HG03520 (cell line): ENCODE data around the gene PTPRM.

Experiments used
- ATAC-seq: cut with Tn5 transposase; IDR thresholded peaks from one replicate; pipeline ENCODE4 v1.9.1; 2021; ENCODE audit warnings: mild to moderate bottlenecking, moderate library complexity; ENCODE audit not compliant: unreplicated experiment

PTPRM gene

GRCh38 chr18:7598167-7599047 is 31.3 kb downstream of the PTPRM start:
- ATAC-seq, result no peak

GRCh38 chr18:7600036-7600435 is 32.9 kb downstream of the PTPRM start:
- no peak for ATAC-seq

GRCh38 chr18:7600528-7601245 is 33.6 kb downstream of the PTPRM start:
- no peak for ATAC-seq

- ATAC-seq, result no peak
These were observed 34.1 kb downstream of the PTPRM start for GRCh38 chr18:7601246-7601615.

- no peak for ATAC-seq
These were observed 34.8 kb downstream of the PTPRM start for GRCh38 chr18:7601936-7602335.

GRCh38 chr18:7603259-7604000 is 36.3 kb downstream of the PTPRM start:
- ATAC-seq, result no peak

GRCh38 chr18:7604361-7604760 is 37.2 kb downstream of the PTPRM start:
- no peak for ATAC-seq

- ATAC-seq, result no peak
These were observed 38.6 kb downstream of the PTPRM start for GRCh38 chr18:7605705-7606104.

- ATAC-seq, result no peak
These were observed 40.5 kb downstream of the PTPRM start for GRCh38 chr18:7607540-7608173.

- ATAC-seq, result no peak
These were observed 41.0 kb downstream of the PTPRM start for GRCh38 chr18:7608174-7608550.

- no peak for ATAC-seq
These were observed 41.7 kb downstream of the PTPRM start for GRCh38 chr18:7608781-7609201.

GRCh38 chr18:7609617-7610016 is 42.5 kb downstream of the PTPRM start:
- no peak for ATAC-seq

- no peak for ATAC-seq
These were observed 46.9 kb downstream of the PTPRM start for GRCh38 chr18:7614042-7614441.

GRCh38 chr18:7615840-7616239 is 48.7 kb downstream of the PTPRM start:
- no peak for ATAC-seq

GRCh38 chr18:7616661-7617060 is 49.5 kb downstream of the PTPRM start:
- ATAC-seq, result no peak

- ATAC-seq, result no peak
These were observed 50.8 kb downstream of the PTPRM start for GRCh38 chr18:7617738-7618422.

GRCh38 chr18:7618891-7619442 is 51.9 kb downstream of the PTPRM start:
- no peak for ATAC-seq

GRCh38 chr18:7619676-7620075 is 52.6 kb downstream of the PTPRM start:
- ATAC-seq, result no peak

- no peak for ATAC-seq
These were observed 55.6 kb downstream of the PTPRM start for GRCh38 chr18:7622721-7623120.

GRCh38 chr18:7623681-7624080 is 56.6 kb downstream of the PTPRM start:
- no peak for ATAC-seq
